ENCODE results near the gene RFXANK. TPM values are rescaled to one million over a fixed set of nuclear protein-coding genes. Genes with fewer than 3 reads are reported as not detected.

RFXANK gene
- total and polyA plus RNA-seq, 9 of the 15 experiments (the other 6 are each of a cell fraction or from before 2014, with no cell fraction given) = 68.6 to 181 (median 150) TPM

DNA sequence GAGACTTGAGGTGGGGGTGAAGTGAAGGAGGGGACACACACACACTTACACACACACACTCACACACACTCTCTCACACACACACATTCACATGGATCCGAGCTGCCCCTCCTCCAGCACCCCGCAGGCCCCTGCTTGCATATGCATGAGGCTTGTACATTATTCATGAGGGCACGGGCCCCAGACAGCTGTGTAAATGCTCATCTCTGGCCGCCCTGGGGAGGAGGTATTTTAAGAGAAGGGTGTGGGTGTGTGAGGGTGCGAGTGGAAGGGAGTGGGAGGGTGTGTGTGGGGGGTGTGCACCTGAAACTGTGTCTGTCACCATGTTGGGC, 22.1 kb downstream of the RFXANK start:
- peaks cover 12 to 42% of the 10 kb centered on the region in 2 experiments for H3K27me3 ChIP-seq (ENCODE audit: control insufficient read depth in 2 of 2, insufficient read depth in 2 of 2, low read length in 2 of 2)

DNA sequence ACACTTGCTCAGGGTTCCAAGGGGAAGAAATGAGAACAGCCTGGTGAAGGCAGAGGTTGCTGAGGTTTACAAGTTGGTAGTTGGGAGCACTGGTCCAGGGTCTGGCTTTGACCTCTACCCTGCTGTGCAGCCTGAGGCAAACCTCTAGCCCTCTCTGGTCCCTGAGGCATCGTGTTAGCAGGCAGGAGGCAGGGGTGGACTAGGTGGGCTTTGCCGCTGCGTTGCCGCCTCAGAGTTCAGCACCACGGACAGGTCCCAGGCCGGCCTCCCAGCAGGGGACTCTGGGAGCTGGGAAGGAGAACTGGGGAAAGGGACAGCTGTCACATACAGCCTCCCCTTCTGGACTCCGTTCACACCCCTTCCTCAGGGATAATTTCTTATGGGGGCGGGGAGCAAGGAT, 22.8 kb downstream of the RFXANK start:
- no peak overlapping the region for H3K4me2 ChIP-seq (ENCODE audit: insufficient read depth, low read length)
- peak; percentile 64 to 83 (median 76) for DNase-seq (ENCODE audit: extremely low read depth in 1 of 4, low spot score in 3 of 4)
- WGBS (ENCODE audit: insufficient coverage, low coverage, missing lambda C conversion rate) = 0% methylated on average over 8 of the region's 8 CpGs
- H3K9ac ChIP-seq (ENCODE audit: insufficient read depth in 1 of 2, low read depth in 2 of 2, low read length in 2 of 2) = no peak overlapping the region
- CTCF ChIA-PET (ENCODE audit: low intra/inter-chr PET ratio) = no interaction called here
- H3K4me1 ChIP-seq (replicated peaks in 1 of 2; ENCODE audit: control insufficient read depth in 2 of 2, insufficient read depth in 2 of 2, low read length in 2 of 2) = peaks cover 0 to 14% of the 10 kb centered on the region in 2 experiments; a peak in 1 of 5 replicates
- FAIRE-seq = peak; percentile 86
- H3K36me3 ChIP-seq (ENCODE audit: control insufficient read depth, insufficient read depth, low read length) = no peaks in the 10 kb centered on the region
- POLR2A ChIA-PET = interaction anchor here (0.6 to 1.7 kb wide), 6 partner anchors 12 to 241 kb away, joined by 3 to 7 read pairs (median 4); partner anchors contain the start of gene NR2C2AP
- H3K4me3 ChIP-seq = no peak overlapping the region
- H3K27me3 ChIP-seq (ENCODE audit: control insufficient read depth in 2 of 2, insufficient read depth in 2 of 2, low read length in 2 of 2) = peaks cover 13 to 45% of the 10 kb centered on the region in 2 experiments
- in situ Hi-C loops (cut with MboI) (no loop called here), intact Hi-C loops (cut with micrococcal nuclease) (no loop called here)
- no peaks in the 10 kb centered on the region for H3K79me2 ChIP-seq (ENCODE audit: control insufficient read depth, insufficient read depth, low read length)
- peak; percentile 90 for ATAC-seq
- no peak overlapping the region for H3K27ac ChIP-seq (ENCODE audit: extremely low read depth, low read depth, low read length)
- BruUV-seq (replicated peaks) = no TSS peak
- H3K9me3 ChIP-seq (replicated peaks; ENCODE audit: control insufficient read depth, insufficient read depth, low read depth, low read length) = peaks cover 2% of the 10 kb centered on the region
- peaks cover 3% of the 10 kb centered on the region for H3K9me1 ChIP-seq (ENCODE audit: control insufficient read depth, insufficient read depth, low read length)
- no peak overlapping the region for H2AFZ ChIP-seq (ENCODE audit: low read depth, low read length)
- no peaks in the 10 kb centered on the region; the same call in 1 of the 2 replicates for H4K20me1 ChIP-seq (replicated peaks; ENCODE audit: control insufficient read depth, insufficient read depth, low read length)
- TF ChIP-seq SMARCA4 (IDR thresholded peaks at IDR 0.05) (no peak), PCBP2 (IDR thresholded peaks at IDR 0.05; ENCODE audit: low read depth, low read length, poor library complexity, severe bottlenecking) (no peak), NR1H2 (CRISPR knock-in tag; IDR thresholded peaks at IDR 0.05) (no peak), ZNF79 (CRISPR knock-in tag; IDR thresholded peaks at IDR 0.05; ENCODE audit: low read depth) (no peak), PYGO2 (tag; IDR thresholded peaks at IDR 0.05) (no peak), CBX1 (IDR thresholded peaks at IDR 0.05; ENCODE audit: low read depth) (peak; percentile 50; the same call in 1 of the 2 replicates), ZNF217 (CRISPR knock-in tag; IDR thresholded peaks at IDR 0.05) (no peak)
- TF ChIP-seq, protein P1, sequence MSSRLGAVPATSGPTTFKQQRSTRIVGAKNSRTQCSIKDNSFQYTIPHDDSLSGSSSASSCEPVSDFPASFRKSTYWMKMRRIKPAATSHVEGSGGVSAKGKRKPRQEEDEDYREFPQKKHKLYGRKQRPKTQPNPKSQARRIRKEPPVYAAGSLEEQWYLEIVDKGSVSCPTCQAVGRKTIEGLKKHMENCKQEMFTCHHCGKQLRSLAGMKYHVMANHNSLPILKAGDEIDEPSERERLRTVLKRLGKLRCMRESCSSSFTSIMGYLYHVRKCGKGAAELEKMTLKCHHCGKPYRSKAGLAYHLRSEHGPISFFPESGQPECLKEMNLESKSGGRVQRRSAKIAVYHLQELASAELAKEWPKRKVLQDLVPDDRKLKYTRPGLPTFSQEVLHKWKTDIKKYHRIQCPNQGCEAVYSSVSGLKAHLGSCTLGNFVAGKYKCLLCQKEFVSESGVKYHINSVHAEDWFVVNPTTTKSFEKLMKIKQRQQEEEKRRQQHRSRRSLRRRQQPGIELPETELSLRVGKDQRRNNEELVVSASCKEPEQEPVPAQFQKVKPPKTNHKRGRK (tag; IDR thresholded peaks at IDR 0.05) = no peak

More for the DNA sequence above, 22.1 kb downstream of the RFXANK start:
- CTCF ChIA-PET (ENCODE audit: low intra/inter-chr PET ratio) = no interaction called here
- Histone ChIP-seq H3K4me1 (replicated peaks in 1 of 2; ENCODE audit: control insufficient read depth in 2 of 2, insufficient read depth in 2 of 2, low read length in 2 of 2) (peaks cover 2 to 14% of the 10 kb centered on the region in 2 experiments; a peak in 3 of 5 replicates), H2AFZ (ENCODE audit: low read depth, low read length) (no peak overlapping the region), H3K9me3 (replicated peaks; ENCODE audit: control insufficient read depth, insufficient read depth, low read depth, low read length) (peaks cover 2% of the 10 kb centered on the region), H3K4me3 (no peak overlapping the region), H3K4me2 (ENCODE audit: insufficient read depth, low read length) (no peak overlapping the region), H3K9ac (ENCODE audit: insufficient read depth in 1 of 2, low read depth in 2 of 2, low read length in 2 of 2) (no peak overlapping the region), H4K20me1 (replicated peaks; ENCODE audit: control insufficient read depth, insufficient read depth, low read length) (no peaks in the 10 kb centered on the region; the same call in 1 of the 2 replicates), H3K36me3 (ENCODE audit: control insufficient read depth, insufficient read depth, low read length) (no peaks in the 10 kb centered on the region), H3K27ac (ENCODE audit: extremely low read depth, low read depth, low read length) (no peak overlapping the region), H3K79me2 (ENCODE audit: control insufficient read depth, insufficient read depth, low read length) (no peaks in the 10 kb centered on the region), H3K9me1 (ENCODE audit: control insufficient read depth, insufficient read depth, low read length) (peaks cover 3% of the 10 kb centered on the region)
- in situ Hi-C loops (cut with MboI) = no loop called here
- TF ChIP-seq KHSRP (IDR thresholded peaks at IDR 0.05) = no peak
- TF ChIP-seq ETS2 (tag; IDR thresholded peaks at IDR 0.05; ENCODE audit: borderline replicate concordance, poor library complexity, severe bottlenecking) = no peak
- ATAC-seq = peak; percentile 49; the same call in 2 of the 3 replicates
- no TSS peak for BruUV-seq (replicated peaks)
- WGBS (ENCODE audit: insufficient coverage, low coverage, missing lambda C conversion rate) = 0% methylated on average over 5 of the region's 5 CpGs
- intact Hi-C loops (cut with micrococcal nuclease) = no loop called here
- FAIRE-seq = no peak
- DNase-seq (ENCODE audit: extremely low read depth in 1 of 4, low spot score in 3 of 4) = no peak
- POLR2A ChIA-PET = interaction anchor here (0.6 to 1.5 kb wide), 2 partner anchors 13 to 15 kb away, joined by 3 to 4 read pairs; no protein-coding TSS in a partner anchor

Measured in K562 (cell line).